ENCODE results near the gene SOS1.
A peak's percentile ranks its signal among the peaks of the same experiment; 100 is the strongest.
"Not testable (repeated sequence)": the region's sequence is repeated elsewhere in the genome, so short reads cannot be mapped to it uniquely, and the experiment has no call there.

Gene SOS1

GRCh38 chr2:39065616-39066015, 55.2 kb downstream of the SOS1 start:
- intact Hi-C loops (cut with DNase I; ENCODE audit: low total_unique reads), result loop anchor here (10.0 kb wide), 1 partner anchor 49 kb away; no protein-coding TSS in a partner anchor
- TF ChIP-seq, protein P1, sequence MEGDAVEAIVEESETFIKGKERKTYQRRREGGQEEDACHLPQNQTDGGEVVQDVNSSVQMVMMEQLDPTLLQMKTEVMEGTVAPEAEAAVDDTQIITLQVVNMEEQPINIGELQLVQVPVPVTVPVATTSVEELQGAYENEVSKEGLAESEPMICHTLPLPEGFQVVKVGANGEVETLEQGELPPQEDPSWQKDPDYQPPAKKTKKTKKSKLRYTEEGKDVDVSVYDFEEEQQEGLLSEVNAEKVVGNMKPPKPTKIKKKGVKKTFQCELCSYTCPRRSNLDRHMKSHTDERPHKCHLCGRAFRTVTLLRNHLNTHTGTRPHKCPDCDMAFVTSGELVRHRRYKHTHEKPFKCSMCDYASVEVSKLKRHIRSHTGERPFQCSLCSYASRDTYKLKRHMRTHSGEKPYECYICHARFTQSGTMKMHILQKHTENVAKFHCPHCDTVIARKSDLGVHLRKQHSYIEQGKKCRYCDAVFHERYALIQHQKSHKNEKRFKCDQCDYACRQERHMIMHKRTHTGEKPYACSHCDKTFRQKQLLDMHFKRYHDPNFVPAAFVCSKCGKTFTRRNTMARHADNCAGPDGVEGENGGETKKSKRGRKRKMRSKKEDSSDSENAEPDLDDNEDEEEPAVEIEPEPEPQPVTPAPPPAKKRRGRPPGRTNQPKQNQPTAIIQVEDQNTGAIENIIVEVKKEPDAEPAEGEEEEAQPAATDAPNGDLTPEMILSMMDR (IDR thresholded peaks at IDR 0.05), result no peak
- Histone ChIP-seq H3K36me3 (peaks cover 0 to 11% (median 9%) of the 10 kb centered on the region in 3 donors), H3K9me3 (no peaks in the 10 kb centered on the region), H3K27ac (no peak overlapping the region), H3K27me3 (no peaks in the 10 kb centered on the region), H3K4me1 (peaks cover 0 to 12% (median 0%) of the 10 kb centered on the region in 4 donors), H3K4me3 (no peak overlapping the region)
- no peak for DNase-seq

DNA sequence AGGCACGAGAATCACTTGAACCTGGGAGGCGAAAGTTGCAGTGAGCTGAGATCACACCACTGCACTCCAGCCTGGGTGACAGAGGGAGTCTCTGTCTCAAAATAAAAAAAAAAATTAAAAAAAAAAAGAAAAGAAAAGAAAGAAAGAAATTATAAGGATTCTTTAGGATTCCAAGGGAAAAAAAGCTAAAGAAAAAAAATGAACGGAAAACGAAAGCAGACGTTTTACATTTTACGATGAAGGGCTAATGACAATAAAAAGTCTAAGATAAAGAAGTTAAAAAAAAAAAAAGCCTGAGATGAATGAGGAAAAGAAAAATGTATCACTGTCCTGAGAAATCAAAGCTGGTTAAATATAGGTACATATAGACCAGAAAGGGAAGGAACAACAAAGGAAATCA, 58.5 kb downstream of the SOS1 start:
- Histone ChIP-seq H3K4me3 (no peak overlapping the region), H3K9me3 (no peaks in the 10 kb centered on the region), H3K27me3 (no peaks in the 10 kb centered on the region), H3K27ac (no peak overlapping the region), H3K36me3 (peaks cover 0 to 11% (median 9%) of the 10 kb centered on the region in 3 donors), H3K4me1 (peaks cover 0 to 9% (median 0%) of the 10 kb centered on the region in 4 donors)
- DNase-seq, result no peak
- TF ChIP-seq, protein P1 (IDR thresholded peaks at IDR 0.05), result no peak
- intact Hi-C loops (cut with DNase I; ENCODE audit: low total_unique reads), result loop anchor here (10.0 kb wide), 1 partner anchor 52 kb away; no protein-coding TSS in a partner anchor

- no peak for DNase-seq
- TF ChIP-seq, protein P1 (IDR thresholded peaks at IDR 0.05), result no peak
- no peaks in the 10 kb centered on the region for H3K9me3 ChIP-seq
- peaks cover 0 to 9% (median 0%) of the 10 kb centered on the region in 4 donors for H3K4me1 ChIP-seq
- no peaks in the 10 kb centered on the region for H3K27me3 ChIP-seq
- intact Hi-C loops (cut with DNase I; ENCODE audit: low total_unique reads), result loop anchor here (10.0 kb wide), 1 partner anchor 54 kb away; no protein-coding TSS in a partner anchor
- no peak overlapping the region for H3K4me3 ChIP-seq
- peaks cover 0 to 1% (median 0%) of the 10 kb centered on the region in 3 donors for H3K36me3 ChIP-seq
- no peak overlapping the region for H3K27ac ChIP-seq
Measured at GRCh38 chr2:39061280-39061679, 59.6 kb downstream of the SOS1 start.

GRCh38 chr2:39059366-39059952, 61.4 kb downstream of the SOS1 start:
- H3K4me3 ChIP-seq, result no peak overlapping the region
- no peak for DNase-seq
- H3K4me1 ChIP-seq, result no peaks in the 10 kb centered on the region
- peaks cover 0 to 13% (median 5%) of the 10 kb centered on the region in 3 donors for H3K36me3 ChIP-seq
- TF ChIP-seq, protein P1 (IDR thresholded peaks at IDR 0.05), result peak; percentile 65 to 69
- H3K27ac ChIP-seq, result no peak overlapping the region
- no peaks in the 10 kb centered on the region for H3K9me3 ChIP-seq
- no peaks in the 10 kb centered on the region for H3K27me3 ChIP-seq
- intact Hi-C loops (cut with DNase I; ENCODE audit: low total_unique reads), result loop anchor here (2.0 kb wide), 1 partner anchor 169 kb away; no protein-coding TSS in a partner anchor

- TF ChIP-seq, protein P1 (IDR thresholded peaks at IDR 0.05), result no peak
- no peaks in the 10 kb centered on the region for H3K4me1 ChIP-seq
- H3K27ac ChIP-seq, result no peak overlapping the region
- intact Hi-C loops (cut with DNase I; ENCODE audit: low total_unique reads), result loop anchor here (2.0 kb wide), 1 partner anchor 171 kb away; no protein-coding TSS in a partner anchor
- H3K27me3 ChIP-seq, result no peaks in the 10 kb centered on the region
- no peak for DNase-seq
- no peaks in the 10 kb centered on the region for H3K9me3 ChIP-seq
- no peak overlapping the region for H3K4me3 ChIP-seq
- peaks cover 5 to 18% (median 15%) of the 10 kb centered on the region in 3 donors for H3K36me3 ChIP-seq
Measured at GRCh38 chr2:39058101-39058500, 62.8 kb downstream of the SOS1 start.

GRCh38 chr2:39052665-39053064, 68.2 kb downstream of the SOS1 start:
- H3K27ac ChIP-seq; intact Hi-C loops (cut with DNase I; ENCODE audit: low total_unique reads); H3K27me3 ChIP-seq; H3K4me3 ChIP-seq; H3K9me3 ChIP-seq; H3K4me1 ChIP-seq; DNase-seq: not testable (repeated sequence)
- H3K36me3 ChIP-seq, result peaks cover 13 to 45% (median 39%) of the 10 kb centered on the region in 3 donors
